Diencephalon (tissue), 1 donor: ENCODE results near the gene TUBGCP6. TPM values are rescaled to one million over a fixed set of nuclear protein-coding genes. Genes with fewer than 3 reads are reported as not detected.

Experiments used
- total RNA-seq: library from RNA; depleted of rRNA; stranded (reverse); fragments of >200 nt; gene quantifications from one replicate; pipeline ENCODE4 v1.2.3, GENCODE V29; 2014

The TUBGCP6 gene, protein sequence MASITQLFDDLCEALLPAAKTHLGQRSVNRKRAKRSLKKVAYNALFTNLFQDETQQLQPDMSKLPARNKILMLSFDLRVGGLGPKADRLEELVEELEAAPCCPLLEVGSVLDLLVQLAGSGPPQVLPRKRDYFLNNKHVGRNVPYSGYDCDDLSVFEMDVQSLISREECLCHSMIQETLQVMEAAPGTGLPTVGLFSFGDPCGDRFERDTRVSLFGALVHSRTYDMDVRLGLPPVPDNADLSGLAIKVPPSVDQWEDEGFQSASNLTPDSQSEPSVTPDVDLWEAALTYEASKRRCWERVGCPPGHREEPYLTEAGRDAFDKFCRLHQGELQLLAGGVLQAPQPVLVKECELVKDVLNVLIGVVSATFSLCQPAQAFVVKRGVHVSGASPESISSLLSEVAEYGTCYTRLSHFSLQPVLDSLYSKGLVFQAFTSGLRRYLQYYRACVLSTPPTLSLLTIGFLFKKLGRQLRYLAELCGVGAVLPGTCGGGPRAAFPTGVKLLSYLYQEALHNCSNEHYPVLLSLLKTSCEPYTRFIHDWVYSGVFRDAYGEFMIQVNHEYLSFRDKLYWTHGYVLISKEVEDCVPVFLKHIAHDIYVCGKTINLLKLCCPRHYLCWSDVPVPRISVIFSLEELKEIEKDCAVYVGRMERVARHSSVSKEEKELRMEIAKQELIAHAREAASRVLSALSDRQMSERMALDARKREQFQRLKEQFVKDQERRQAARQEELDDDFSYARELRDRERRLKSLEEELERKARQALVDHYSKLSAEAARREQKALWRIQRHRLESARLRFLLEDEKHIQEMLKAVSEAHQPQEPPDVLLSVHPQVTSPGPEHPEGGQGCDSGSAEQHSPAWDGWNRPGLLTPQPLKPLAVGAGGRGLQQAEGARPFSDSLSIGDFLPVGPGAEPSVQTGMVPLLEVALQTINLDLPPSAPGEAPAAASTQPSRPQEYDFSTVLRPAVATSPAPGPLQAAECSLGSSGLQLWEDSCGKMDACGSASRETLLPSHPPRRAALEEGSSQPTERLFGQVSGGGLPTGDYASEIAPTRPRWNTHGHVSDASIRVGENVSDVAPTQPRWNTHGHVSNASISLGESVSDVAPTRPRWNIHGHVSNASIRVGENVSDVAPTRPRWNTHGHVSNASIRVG (N-terminal part only)
- total RNA-seq = 34.4 TPM

DNA sequence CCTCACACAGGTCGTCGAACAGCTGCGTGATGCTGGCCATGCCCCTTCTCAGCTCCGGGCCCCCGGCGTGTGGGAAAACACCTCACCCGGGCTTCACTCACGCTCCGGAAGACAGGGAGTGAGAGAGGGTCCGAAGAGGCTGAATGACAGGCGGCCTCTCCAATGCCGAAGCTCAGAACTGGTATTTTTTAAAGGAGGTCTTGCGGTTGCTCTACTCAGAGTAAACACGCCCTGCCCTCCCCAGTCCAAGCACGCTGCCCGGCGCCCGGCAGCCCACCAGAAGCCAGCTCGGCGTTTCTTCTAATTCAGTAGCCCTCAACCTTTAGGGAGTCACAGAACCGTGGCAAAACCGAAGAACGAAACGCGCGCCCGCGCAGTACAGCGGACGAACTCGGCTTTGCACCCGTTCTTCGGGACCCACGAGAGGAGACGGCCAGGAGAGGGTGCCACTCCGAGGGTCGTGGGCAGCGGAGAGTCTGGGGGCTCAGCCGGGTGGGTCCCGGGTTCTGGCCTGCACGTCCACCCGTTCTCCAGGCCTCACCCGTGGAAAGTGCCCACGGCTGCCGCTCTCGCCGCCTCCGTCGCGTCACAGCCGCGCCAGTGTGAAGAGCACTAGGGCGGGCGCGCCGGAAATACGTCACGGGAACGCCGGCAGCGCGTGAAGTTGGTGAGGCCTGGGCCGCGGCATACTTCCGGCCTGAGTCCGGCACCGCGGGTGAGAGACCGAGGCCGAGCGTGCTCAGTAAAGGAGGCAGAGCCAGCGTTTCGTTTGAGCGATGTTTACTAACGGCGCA, at the start of gene TUBGCP6:
Gene TUBGCP6 (minus strand): TSS at position 604 of the 794 bp plus-strand sequence. CDS start 564 bp downstream, at position 40.

DNA sequence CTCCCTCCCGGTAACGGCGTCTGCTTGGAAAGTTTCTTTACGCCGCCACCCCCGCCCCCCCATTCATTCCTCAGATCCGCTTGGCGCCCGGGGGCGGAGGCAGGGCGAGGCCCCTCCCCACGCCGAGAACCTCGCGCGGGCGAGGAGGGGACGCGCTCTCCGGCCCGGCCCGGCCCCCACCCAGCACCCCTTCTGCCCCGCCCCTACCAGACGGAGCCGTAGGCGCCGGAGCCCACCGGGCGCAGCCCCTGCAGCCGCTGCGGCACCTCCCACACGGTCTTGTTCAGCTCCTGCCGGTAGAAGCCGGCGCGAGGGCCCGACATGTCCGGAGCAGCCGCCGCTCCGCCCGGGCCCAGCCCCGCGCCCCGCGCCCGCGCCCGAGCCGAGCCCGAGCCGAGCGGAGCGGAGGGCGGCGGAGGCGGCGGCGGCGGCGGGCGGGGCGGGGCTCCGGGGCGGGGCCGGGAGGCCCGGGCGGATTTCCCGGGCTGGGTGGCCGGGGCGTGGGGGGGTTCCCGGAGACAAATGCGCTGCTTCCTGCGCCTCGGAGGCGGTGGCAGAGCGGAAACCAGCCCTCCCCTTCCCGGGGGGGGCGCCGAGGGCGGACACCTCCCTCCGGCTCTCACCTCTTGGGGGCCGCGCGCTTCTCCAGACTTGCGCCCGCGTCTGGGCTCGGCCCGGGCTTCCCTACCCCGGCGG, 25.3 kb upstream of the TUBGCP6 start, which contains the start of gene MAPK11:
Gene MAPK11 (minus strand): TSS at position 411 of the 696 bp plus-strand sequence. CDS start 88 bp downstream, at position 323.

DNA sequence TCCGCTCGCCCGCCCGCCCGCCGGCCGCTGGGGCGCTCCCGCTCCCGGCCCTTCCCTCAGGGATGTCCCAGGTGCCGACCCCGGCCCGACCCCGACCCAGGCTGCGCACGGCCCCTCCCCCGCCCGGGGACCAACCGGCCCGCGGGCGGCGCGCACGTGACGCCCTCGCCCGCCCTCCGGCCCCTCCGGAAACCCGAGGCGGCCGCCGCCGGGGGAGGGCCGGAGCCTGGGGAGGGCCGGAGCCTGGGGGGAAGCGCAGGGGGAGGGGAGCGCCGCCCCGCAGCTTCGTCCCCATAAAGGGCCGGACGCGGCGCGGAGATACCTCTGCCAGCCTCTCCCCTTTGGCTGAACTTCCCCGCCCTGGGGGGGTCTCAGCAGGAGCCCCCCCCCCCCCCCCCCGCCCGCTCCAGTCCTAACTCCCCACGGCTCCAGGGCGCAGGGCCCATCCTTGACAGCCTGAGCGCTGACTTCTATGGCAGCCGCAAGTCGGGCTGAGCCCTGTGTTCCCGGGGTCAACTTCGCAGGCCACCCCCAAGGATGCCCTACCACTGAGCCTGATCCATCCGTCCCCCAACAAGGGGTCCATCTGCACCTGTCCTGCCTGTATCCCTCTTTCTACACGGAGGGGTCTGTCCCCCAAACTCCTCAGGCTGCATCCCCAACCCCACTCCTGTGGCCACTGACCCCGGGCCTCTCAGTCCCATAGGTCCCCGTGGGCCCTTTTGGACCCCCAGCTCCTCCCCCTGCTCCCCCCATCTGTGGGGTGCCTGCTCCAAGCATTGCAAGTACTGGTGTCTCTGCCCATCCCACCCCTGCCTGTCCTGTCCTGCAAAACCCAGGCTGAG, 17.0 kb upstream of the TUBGCP6 start, which contains the start of gene MAPK12:
Gene MAPK12 (minus strand): TSS at position 69 of the 845 bp plus-strand sequence. CDS start 174 bp downstream, outside the sequence.

DNA sequence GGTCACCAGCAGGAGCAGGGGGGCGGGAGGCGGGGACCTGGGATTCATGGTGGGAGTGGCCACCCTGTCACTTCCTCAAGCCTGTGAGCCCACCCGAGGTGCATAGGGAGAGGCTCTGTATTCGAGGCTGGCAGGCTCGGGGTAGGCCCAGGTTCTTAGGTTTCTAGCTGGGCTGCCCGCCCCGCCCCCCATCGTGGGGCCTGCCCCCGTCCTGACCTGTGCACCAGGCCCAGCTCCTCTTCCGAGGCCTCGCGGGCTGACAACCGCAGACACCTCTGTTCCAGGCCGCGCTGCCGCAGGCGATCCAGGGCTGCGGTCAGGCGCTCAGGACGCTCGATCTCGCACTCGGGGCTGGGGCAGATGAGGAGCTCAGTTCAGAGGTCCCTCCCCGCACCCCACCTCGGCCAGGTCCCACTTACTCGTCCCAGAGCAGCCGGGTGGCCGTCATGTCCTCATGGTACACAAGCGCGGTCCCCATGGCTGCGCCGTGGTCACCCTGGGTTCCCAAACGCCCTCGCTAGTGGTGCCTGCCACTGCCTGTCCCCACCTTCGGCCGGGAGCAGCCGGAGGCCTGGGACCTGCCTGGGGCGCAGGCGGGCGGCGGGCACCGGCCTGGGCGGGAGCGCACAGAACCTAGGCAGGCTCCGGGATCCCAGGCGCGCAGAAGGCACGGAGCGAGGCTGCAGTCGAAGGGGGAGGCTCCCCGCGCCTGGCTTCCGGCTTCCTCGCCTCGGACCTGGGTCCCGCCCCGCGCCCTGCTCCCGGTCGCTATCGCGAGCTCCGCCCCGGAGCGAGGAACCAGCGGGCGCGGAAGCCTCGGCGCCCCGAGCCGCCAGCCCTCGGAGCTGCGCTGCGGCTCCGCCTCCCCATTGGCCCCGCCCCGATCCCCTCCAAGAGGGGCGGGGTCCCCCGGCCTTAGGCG, 6.0 kb upstream of the TUBGCP6 start, which contains the start of gene HDAC10:
Gene HDAC10 (minus strand): TSS at position 711 of the 922 bp plus-strand sequence. CDS start 233 bp downstream, at position 478.

DNA sequence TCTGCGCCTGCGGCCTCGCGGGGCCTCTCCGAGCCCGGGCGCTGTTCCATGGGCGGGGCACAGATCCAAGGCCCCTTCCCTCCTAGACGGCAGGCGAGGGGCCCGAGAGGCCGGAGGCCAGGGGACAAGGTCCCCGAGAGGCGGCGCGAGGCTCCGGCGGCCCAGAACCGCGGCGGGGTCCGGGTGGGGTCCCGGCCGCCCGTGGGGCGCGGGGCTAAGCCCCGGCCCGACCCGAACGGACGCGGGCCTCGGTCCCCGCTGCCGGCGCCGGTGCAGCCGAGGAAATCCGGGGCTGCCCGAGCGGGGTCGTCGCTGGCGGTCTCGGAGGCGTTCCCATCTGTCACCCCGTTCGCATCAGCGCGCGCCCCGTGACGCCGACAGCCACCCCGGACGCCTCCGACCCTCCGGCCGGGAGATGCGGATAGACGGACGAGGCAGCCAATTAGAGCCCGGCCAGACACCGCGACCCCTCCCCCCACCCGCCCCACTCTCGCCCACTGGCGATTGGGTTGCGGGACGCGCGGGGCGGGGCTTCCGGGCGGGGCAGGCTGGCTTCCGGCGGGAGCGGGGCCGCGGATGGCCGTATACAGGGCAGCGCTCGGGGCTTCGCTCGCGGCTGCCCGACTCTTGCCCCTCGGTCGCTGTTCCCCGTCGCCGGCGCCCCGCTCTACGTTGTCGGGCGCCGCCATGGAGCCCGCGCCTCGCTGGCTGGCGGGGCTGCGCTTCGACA, 44.2 kb downstream of the TUBGCP6 start, which contains the start of gene SELENOO:
Gene SELENOO (plus strand): TSS at position 551 of the 730 bp plus-strand sequence. CDS start 26 bp downstream, at position 577.

DNA sequence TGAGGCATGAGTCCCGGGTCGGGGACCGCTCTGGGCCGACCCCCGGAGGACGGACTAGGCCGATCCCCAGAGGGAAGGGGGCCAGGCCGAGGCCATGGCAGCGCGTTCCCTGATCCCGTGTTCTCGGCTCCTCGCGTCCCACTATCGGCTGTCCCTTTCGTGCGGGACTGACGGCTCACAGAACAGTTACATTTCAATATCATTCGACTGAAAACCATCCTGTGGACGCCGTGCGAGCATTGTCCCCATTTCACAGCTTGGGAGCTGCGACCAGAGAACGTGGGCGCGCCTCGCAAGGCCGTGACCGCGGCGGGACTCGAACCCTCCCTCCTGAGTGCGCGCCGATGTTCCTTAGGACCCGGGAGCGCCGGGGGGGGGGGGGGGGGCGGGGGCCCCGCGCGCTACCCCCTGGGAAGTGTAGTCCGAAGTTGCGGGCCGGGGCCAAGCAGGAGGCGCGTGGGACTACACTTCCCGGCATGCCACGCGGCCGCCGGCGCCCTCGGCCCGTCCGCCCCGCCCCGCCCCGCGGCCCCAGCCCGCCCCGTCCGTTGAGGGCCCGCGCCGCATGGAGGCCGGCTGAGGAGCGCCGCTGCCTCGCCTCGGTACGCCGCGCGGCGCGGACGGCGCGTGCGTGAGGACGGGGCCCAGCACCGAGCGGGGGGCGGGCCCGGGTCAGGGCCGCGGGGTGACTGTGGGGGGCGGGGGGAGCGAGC, 59.3 kb downstream of the TUBGCP6 start, which contains the start of gene TRABD:
Gene TRABD (plus strand): TSS at position 539 of the 713 bp plus-strand sequence. CDS start 7,148 bp downstream, outside the sequence.

DNA sequence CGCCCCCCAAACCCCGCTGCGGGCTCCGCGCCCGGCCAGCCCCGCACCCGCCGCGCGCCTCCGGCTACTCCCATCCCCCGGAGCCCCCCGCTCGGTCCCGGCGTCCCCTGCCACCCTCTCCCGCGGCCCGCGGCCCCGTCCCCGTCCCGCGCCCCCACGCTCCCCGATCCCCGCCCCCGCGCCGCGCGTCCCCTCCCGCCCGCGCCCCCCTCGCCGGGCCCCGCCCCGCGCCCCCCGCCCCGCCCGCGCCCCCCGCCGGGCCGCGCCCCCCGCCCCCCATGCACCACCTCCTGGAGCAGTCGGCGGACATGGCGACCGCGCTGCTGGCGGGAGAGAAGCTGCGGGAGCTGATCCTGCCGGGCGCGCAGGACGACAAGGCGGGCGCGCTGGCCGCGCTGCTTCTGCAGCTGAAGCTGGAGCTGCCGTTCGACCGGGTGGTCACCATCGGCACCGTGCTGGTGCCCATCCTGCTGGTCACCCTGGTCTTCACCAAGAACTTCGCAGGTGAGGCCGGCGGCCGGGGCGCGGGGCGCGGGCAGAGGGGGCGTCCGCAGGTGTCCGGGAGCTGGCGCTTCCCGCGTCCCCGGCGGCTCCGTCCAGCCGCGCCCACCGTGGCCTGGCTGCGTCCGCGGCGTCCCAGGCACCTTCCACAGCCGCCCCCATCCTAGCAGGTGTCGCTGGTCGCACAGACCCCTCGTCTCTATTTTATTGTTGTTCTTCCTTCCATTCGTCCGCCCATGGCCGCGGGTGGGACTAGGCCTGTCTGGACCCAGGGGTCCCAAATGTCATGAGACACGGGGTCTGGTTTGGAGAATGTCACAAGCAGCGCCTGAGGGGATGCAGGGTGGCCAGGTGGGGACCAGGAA, 74.1 kb downstream of the TUBGCP6 start, which contains the start of gene PANX2:
Gene PANX2 (plus strand): TSS at position 279 of the 866 bp plus-strand sequence. CDS start 0 bp downstream, at position 279.

Other genes with a start within 250 kb of the TUBGCP6 start
- gene IL17REL, start 232.3 kb downstream of the TUBGCP6 start, total RNA-seq = 0.69 TPM
- not detected for gene TTLL8, start 186.7 kb downstream of the TUBGCP6 start, total RNA-seq
- 74.5 TPM for gene MLC1, start 159.6 kb downstream of the TUBGCP6 start, total RNA-seq
- gene MOV10L1, start 155.0 kb downstream of the TUBGCP6 start, total RNA-seq = 1.8 TPM
- gene PANX2, start 74.3 kb downstream of the TUBGCP6 start, total RNA-seq = 4.8 TPM
- 5.5 TPM for gene TRABD, start 59.1 kb downstream of the TUBGCP6 start, total RNA-seq
- 7.4 TPM for gene SELENOO, start 44.0 kb downstream of the TUBGCP6 start, total RNA-seq
- gene HDAC10, start 6.2 kb upstream of the TUBGCP6 start, total RNA-seq = 19.6 TPM
- gene MAPK12, start 16.7 kb upstream of the TUBGCP6 start, total RNA-seq = 11.8 TPM
- 13.4 TPM for gene MAPK11, start 25.4 kb upstream of the TUBGCP6 start, total RNA-seq
- gene PLXNB2, start 62.6 kb upstream of the TUBGCP6 start, total RNA-seq = 52.4 TPM
- gene DENND6B, start 82.0 kb upstream of the TUBGCP6 start, total RNA-seq = 24.2 TPM
- gene PPP6R2, start 98.3 kb upstream of the TUBGCP6 start, total RNA-seq = 62.1 TPM
- gene SBF1, start 230.0 kb upstream of the TUBGCP6 start, total RNA-seq = 89.3 TPM
- not detected for gene ADM2, start 236.5 kb upstream of the TUBGCP6 start, total RNA-seq
- not detected for gene MIOX, start 241.8 kb upstream of the TUBGCP6 start, total RNA-seq